Stomach smooth muscle (tissue), 2 donors: ENCODE results near the gene RALB.
"Not testable (repeated sequence)": the region's sequence is repeated elsewhere in the genome, so short reads cannot be mapped to it uniquely, and the experiment has no call there.

Experiments used
- H3K27ac ChIP-seq: one replicate; pipeline ENCODE4 v1.7.0; 2013; ENCODE audit warnings: mild to moderate bottlenecking, low read length, inconsistent platforms
- H3K27me3 ChIP-seq, 2 donors: one replicate each; pipeline ENCODE4 v1.7.0; 2013; ENCODE audit warnings: low read length in 2 of 2; ENCODE audit not compliant: insufficient read depth in 2 of 2, control insufficient read depth in 1 of 2
- H3K36me3 ChIP-seq, 2 donors: one replicate each; pipeline ENCODE4 v1.7.0; 2013; ENCODE audit warnings: low read length in 2 of 2; ENCODE audit not compliant: control insufficient read depth in 2 of 2, insufficient read depth in 2 of 2
- H3K4me1 ChIP-seq: one replicate; pipeline ENCODE4 v1.7.0; 2013; ENCODE audit warnings: low read length; ENCODE audit not compliant: control insufficient read depth, insufficient read depth
- H3K4me3 ChIP-seq, 2 donors: one replicate each; pipeline ENCODE4 v1.7.0; 2013; ENCODE audit warnings: low read length in 2 of 2
- H3K9ac ChIP-seq, 2 donors: one replicate each; pipeline ENCODE4 v1.7.0; 2013; ENCODE audit warnings: low read length in 2 of 2, mild to moderate bottlenecking in 1 of 2
- H3K9me3 ChIP-seq, 2 donors: one replicate each; pipeline ENCODE4 v1.7.0; 2013; ENCODE audit warnings: low read length in 2 of 2; ENCODE audit not compliant: control insufficient read depth in 2 of 2
- donor health status: healthy.
- donor health status: Pancreatic carcinoma.

The RALB gene

DNA sequence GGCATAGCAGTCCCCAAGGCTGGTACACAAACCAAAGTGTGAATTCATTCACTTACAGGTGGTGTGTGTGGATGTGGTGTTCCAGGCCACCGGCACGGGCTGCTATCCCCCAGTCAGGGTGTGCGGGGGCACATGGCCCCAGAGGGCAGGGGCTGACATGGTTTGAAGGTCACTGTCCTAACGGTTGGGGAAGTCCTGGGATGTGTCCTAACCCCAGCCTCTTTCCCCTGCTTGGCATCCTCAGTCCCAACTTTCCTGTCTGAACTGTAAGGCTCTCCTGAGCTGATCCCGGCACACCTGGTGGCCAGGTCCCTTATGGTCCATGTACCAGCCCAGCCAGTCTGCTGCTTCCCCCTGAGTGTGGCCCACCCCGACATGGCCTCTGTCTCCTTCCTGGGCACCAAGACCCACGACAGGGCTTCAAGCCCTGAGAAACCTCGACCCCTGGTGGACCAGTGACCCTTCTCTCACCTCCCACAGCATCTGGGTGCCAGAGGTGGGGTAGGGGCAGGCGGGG, 27.0 kb upstream of the RALB start:
- Histone ChIP-seq H3K27ac (no peak overlapping the region), H3K4me3 (no peak overlapping the region), H3K4me1 (peaks cover 43% of the 10 kb centered on the region), H3K27me3 (no peaks in the 10 kb centered on the region), H3K9ac (no peak overlapping the region), H3K9me3 (peaks cover 0 to 8% of the 10 kb centered on the region in 2 donors), H3K36me3 (peaks cover 2 to 8% of the 10 kb centered on the region in 2 donors)

- Histone ChIP-seq H3K27me3 (no peaks in the 10 kb centered on the region), H3K36me3 (peaks cover 2 to 5% of the 10 kb centered on the region in 2 donors), H3K9me3 (peaks cover 0 to 8% of the 10 kb centered on the region in 2 donors), H3K27ac (no peak overlapping the region), H3K4me1 (peaks cover 50% of the 10 kb centered on the region), H3K4me3 (no peak overlapping the region), H3K9ac (no peak overlapping the region)
These were observed 26.3 kb upstream of the RALB start for GRCh38 chr2:120226316-120226715.

DNA sequence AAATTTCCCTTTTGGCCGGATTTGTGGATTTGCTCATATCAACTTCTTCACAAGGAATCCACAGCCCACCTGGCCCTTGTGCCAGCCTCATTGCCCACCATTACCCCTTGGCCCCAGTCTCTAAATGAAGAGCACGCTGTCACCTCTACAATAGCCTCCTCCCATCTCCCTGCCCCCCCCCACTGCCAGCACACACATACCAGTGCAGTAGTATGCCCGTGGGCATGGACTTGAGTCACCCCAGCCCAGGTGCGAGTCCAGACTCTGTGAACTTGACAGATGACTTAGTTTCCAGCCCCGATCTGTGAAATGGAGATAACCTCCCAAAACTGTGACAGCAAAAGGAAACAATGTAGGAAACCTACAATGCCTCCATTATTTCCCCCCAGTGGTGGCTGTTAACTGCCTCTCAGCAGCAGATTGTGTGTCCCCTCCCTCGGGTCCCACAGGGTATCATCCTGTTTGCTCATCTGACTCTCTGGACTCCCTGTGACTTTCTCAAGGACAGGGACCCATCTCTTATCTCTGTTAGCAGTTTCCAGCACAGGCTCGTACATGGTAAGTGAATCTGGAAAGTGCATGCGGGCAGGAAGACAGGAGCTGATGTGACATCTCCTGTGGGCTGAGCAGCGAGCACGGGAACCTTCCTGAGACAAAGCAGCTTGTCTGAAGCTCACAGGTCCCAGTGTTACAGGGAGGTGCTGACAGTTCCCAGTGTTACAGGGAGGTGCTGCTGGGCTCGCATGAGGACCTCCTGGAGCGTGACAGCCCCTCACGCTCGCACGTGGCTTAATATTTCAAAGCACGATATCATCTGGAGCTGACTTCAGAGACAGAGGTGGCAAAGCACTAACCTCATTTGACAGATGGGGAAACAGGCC, 25.3 kb upstream of the RALB start:
- Histone ChIP-seq H3K27me3 (no peaks in the 10 kb centered on the region), H3K9me3 (peaks cover 0 to 4% of the 10 kb centered on the region in 2 donors), H3K27ac (peak overlapping the region; percentile 50), H3K4me1 (peaks cover 49% of the 10 kb centered on the region), H3K9ac (no peak overlapping the region), H3K36me3 (peaks cover 0 to under 1% of the 10 kb centered on the region in 2 donors), H3K4me3 (no peak overlapping the region)

DNA sequence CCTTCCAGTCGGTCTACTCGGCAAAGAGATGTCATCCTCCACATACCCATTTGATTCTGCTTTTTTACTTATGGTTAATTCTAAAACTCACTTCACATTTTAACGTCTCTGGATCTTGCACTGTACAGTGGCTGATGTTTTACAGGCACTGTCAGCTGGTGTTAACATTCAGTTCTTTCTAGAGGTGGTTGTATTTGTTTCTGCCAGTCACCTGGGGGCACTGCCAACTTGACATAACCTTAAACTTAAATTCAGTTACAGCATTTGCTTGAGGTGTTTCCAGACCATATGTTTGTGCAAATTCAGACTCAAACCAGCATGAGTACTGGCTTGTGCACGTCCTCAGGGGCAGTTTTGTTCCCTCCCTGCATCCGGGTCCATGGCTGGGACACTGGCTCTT, 24.1 kb upstream of the RALB start:
- Histone ChIP-seq H3K27ac (peak overlapping the region; percentile 50), H3K4me1 (peaks cover 41% of the 10 kb centered on the region), H3K27me3 (no peaks in the 10 kb centered on the region), H3K36me3 (no peaks in the 10 kb centered on the region), H3K9ac (peak overlapping the region in 1 of 2 donors; percentile 35), H3K4me3 (peak overlapping the region; percentile 13 to 24), H3K9me3 (no peaks in the 10 kb centered on the region)

DNA sequence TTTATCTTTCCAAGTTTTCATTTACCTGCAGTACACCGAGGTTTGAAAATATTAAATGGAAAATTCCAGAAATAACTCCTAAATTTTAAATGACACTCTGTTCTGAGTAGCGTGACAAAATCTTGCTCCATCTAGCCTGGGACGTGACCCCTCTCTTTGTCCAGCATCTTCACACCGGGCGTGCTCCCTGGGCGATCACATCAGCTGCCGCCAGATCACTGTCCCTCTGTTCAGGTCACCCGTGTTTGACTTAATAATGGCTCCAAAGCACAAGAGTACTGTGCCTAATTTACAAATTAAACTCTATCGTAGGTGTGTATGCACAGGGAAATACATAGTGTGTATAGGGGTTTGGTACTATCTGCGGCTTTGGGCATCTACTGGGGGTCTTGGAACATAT, 23.3 kb upstream of the RALB start:
- Histone ChIP-seq H3K27ac (peak overlapping the region; percentile 50), H3K27me3 (no peaks in the 10 kb centered on the region), H3K4me3 (peak overlapping the region in 1 of 2 donors; percentile 13), H3K4me1 (peaks cover 33% of the 10 kb centered on the region), H3K9ac (peak overlapping the region in 1 of 2 donors; percentile 35), H3K9me3 (no peaks in the 10 kb centered on the region), H3K36me3 (no peaks in the 10 kb centered on the region)

DNA sequence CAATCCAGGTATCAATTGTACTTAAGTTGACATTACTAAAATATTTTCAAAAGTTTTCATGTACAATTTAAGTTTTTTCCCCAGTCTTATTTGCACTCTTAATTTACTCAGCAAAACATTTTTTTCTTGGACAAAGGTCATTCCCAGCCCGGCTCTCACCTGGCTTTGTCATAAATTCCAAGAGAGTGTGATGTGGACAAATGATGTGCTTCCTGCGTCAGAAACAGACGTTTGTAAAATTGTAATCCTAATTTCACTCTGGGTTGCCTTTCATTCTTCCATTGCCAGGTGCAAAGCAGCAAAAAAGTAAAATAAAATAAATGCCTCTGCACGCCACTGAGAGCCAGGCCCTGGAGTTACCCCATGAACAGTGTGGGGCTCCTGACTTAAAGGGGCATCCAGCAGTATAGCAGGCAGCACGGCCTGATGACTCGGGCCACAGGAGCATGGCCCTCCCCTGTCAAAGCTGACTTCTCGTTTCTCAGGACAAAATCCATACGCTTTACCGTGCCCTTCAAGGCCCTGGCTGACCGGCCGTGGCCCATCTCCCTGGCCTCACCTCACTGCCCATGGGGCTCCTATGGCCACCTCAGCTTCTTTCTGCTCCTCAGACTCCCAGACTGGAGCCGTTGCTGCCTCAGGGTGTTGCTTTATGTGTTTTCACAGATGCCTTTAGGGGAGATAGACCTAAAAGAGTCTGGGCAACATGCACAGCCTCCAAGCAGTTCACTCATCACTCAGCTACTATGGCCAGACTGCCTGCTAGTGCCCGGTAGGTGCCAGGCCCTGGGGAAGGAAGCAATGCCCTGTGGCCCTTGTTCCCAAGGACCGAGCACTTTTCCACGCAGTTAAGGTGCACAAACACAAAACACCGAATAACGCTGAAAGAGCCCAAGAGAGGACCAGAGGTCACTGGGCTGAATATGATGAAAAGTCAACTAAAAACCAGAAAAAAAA, 21.9 kb upstream of the RALB start:
- Histone ChIP-seq H3K9ac (peak overlapping the region in 1 of 2 donors; percentile 48), H3K4me3 (peak overlapping the region; percentile 23 to 83), H3K27me3 (no peaks in the 10 kb centered on the region), H3K36me3 (no peaks in the 10 kb centered on the region), H3K4me1 (peaks cover 29% of the 10 kb centered on the region), H3K27ac (peak overlapping the region; percentile 67), H3K9me3 (no peaks in the 10 kb centered on the region)

DNA sequence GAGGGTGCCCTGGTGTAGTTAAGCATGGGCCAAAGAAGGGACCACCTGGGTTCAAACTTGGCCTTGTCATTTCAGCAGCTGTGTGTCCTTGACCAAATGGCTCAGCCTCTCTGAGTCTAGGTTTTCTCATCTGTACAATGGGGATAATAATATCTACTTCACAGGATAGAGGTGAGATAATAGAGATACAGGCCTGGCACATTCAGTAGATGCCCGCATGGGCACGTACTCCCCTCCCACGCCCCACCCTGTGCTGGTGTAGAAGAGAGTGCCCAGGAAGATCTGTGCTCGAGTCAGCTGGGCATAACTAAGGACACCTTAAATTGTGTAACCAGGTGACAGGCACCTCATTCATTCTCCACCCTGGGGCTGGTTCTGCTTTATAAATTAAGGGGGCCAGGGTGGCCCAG, 21.1 kb upstream of the RALB start:
- Histone ChIP-seq H3K9me3 (no peaks in the 10 kb centered on the region), H3K4me3 (peak overlapping the region; percentile 75 to 83), H3K36me3 (no peaks in the 10 kb centered on the region), H3K27me3 (no peaks in the 10 kb centered on the region), H3K27ac (peak overlapping the region; percentile 67), H3K9ac (peak overlapping the region; percentile 79 to 80), H3K4me1 (peaks cover 29% of the 10 kb centered on the region)

GRCh38 chr2:120231974-120232635, 20.5 kb upstream of the RALB start:
- no peaks in the 10 kb centered on the region for H3K36me3 ChIP-seq
- no peaks in the 10 kb centered on the region for H3K27me3 ChIP-seq
- H3K4me3 ChIP-seq, result peak overlapping the region; percentile 75 to 83
- H3K9ac ChIP-seq, result peak overlapping the region; percentile 79 to 80
- H3K27ac ChIP-seq, result peak overlapping the region; percentile 64
- no peaks in the 10 kb centered on the region for H3K9me3 ChIP-seq
- peaks cover 29% of the 10 kb centered on the region for H3K4me1 ChIP-seq

- no peaks in the 10 kb centered on the region for H3K27me3 ChIP-seq
- no peaks in the 10 kb centered on the region for H3K9me3 ChIP-seq
- H3K4me3 ChIP-seq, result no peak overlapping the region
- peaks cover 22% of the 10 kb centered on the region for H3K4me1 ChIP-seq
- H3K27ac ChIP-seq, result no peak overlapping the region
- H3K9ac ChIP-seq, result no peak overlapping the region
- no peaks in the 10 kb centered on the region for H3K36me3 ChIP-seq
These were observed 19.4 kb upstream of the RALB start for GRCh38 chr2:120233292-120233691.

DNA sequence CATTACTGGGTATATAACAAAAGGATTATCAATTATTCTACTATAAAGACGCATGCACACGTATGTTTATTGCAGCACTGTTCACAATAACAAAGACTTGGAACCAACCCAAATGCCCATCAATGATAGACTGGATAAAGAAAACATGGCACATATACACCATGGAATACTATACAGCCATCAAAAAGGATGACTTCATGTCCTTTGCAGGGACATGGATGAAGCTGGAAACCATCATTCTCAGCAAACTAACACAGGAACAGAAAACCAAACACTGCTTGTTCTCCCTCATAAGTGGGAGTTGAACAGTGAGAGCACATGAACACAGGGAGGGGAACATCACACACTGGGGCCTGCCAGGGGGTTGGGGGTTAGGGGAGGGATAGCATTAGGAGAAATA, 17.5 kb upstream of the RALB start:
- H3K9ac ChIP-seq, H3K27ac ChIP-seq, H3K36me3 ChIP-seq, H3K4me3 ChIP-seq, H3K9me3 ChIP-seq, H3K27me3 ChIP-seq: not testable (repeated sequence)
- H3K4me1 ChIP-seq, result peaks cover 29% of the 10 kb centered on the region
